Measurements from ENCODE around the gene TMCC1. TPM values are rescaled to one million over a fixed set of nuclear protein-coding genes. Genes with fewer than 3 reads are reported as not detected.

TMCC1 gene
- total and polyA plus RNA-seq, 11 donors: 9.6 to 38.3 (median 22.6) TPM

DNA sequence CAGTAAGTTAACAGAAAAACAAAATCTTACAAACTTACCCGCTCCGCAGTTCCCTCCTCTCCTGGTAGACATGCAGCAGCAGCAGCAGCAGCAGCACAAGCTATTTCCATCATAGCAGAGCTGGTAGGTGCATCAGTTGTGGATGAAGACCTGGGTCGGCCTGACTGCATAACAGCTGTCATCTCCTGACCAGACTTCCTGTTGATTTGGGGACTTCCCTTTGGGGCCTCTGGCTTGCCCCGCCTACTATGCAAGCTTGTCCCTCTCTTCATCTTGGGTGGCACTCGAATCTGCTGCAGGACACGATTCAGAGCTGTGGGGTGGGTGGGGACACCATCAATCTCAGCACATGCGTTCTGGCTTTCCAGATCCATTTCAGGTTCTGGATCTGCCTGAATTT is 65.7 kb downstream of the TMCC1 start:
- no peak overlapping the region for H3K4me3 ChIP-seq
- 60 to 73% (median 69%) methylated on average over 6 to 7 of the region's 7 CpGs for WGBS, 4 donors
- H3K27me3 ChIP-seq: no peaks in the 10 kb centered on the region
- intact Hi-C loops (cut with DNase I): loop anchor here (2.0 to 10.0 kb wide), 10 partner anchors 105 to 445 kb away; no protein-coding TSS in a partner anchor
- peak in 1 of 4 donors; percentile 45 for ATAC-seq
- TF ChIP-seq, protein P1, sequence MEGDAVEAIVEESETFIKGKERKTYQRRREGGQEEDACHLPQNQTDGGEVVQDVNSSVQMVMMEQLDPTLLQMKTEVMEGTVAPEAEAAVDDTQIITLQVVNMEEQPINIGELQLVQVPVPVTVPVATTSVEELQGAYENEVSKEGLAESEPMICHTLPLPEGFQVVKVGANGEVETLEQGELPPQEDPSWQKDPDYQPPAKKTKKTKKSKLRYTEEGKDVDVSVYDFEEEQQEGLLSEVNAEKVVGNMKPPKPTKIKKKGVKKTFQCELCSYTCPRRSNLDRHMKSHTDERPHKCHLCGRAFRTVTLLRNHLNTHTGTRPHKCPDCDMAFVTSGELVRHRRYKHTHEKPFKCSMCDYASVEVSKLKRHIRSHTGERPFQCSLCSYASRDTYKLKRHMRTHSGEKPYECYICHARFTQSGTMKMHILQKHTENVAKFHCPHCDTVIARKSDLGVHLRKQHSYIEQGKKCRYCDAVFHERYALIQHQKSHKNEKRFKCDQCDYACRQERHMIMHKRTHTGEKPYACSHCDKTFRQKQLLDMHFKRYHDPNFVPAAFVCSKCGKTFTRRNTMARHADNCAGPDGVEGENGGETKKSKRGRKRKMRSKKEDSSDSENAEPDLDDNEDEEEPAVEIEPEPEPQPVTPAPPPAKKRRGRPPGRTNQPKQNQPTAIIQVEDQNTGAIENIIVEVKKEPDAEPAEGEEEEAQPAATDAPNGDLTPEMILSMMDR (IDR thresholded peaks at IDR 0.05): no peak
- no peak for TF ChIP-seq POLR2A (IDR thresholded peaks at IDR 0.05)
- no peaks in the 10 kb centered on the region for H3K9me3 ChIP-seq
- peaks cover 0 to 16% (median 4%) of the 10 kb centered on the region in 9 donors for H3K36me3 ChIP-seq
- DNase-seq: peak in 1 of 5 donors; percentile 48
- H3K4me1 ChIP-seq: peaks cover 0 to 39% (median 0%) of the 10 kb centered on the region in 12 donors
- H3K27ac ChIP-seq: no peak overlapping the region

GRCh38 chr3:129824926-129825541 is 68.5 kb downstream of the TMCC1 start:
- Histone ChIP-seq H3K9me3 (no peaks in the 10 kb centered on the region), H3K4me1 (peaks cover 0 to 62% (median 4%) of the 10 kb centered on the region in 12 donors), H3K4me3 (no peak overlapping the region), H3K27ac (no peak overlapping the region), H3K36me3 (peaks cover 0 to 21% (median 10%) of the 10 kb centered on the region in 9 donors), H3K27me3 (no peaks in the 10 kb centered on the region)
- intact Hi-C loops (cut with DNase I): loop anchor here (1.0 to 10.0 kb wide), 11 partner anchors 107 to 443 kb away; no protein-coding TSS in a partner anchor
- WGBS, 4 donors: 49 to 58% (median 53%) methylated on average over 3 of the region's 3 CpGs
- no peak for TF ChIP-seq POLR2A (IDR thresholded peaks at IDR 0.05)
- TF ChIP-seq, protein P1 (IDR thresholded peaks at IDR 0.05): peak; percentile 61 to 80 (median 71)
- ATAC-seq: peak in 3 of 4 donors; percentile 51 to 60 (median 54)
- DNase-seq: peak in 2 of 5 donors; percentile 28 to 46

- H3K4me3 ChIP-seq: no peak overlapping the region
- no peaks in the 10 kb centered on the region for H3K9me3 ChIP-seq
- DNase-seq (no peak), ATAC-seq (peak in 1 of 4 donors; percentile 38)
- peaks cover 0 to 24% (median 7%) of the 10 kb centered on the region in 9 donors for H3K36me3 ChIP-seq
- intact Hi-C loops (cut with DNase I): loop anchor here in 4 of 10 donors (5.0 to 10.0 kb wide), 2 partner anchors 112 to 170 kb away; no protein-coding TSS in a partner anchor
- no peak for TF ChIP-seq POLR2A (IDR thresholded peaks at IDR 0.05)
- TF ChIP-seq, protein P1 (IDR thresholded peaks at IDR 0.05): no peak
- H3K27ac ChIP-seq: peak overlapping the region in 2 of 12 donors; percentile 32 to 79
- H3K4me1 ChIP-seq: peaks cover 0 to 45% (median 5%) of the 10 kb centered on the region in 12 donors
- H3K27me3 ChIP-seq: no peaks in the 10 kb centered on the region
- 92 to 97% (median 97%) methylated on average over 1 of the region's 1 CpG for WGBS, 4 donors
Observed at GRCh38 chr3:129822679-129823078, 70.8 kb downstream of the TMCC1 start.

DNA sequence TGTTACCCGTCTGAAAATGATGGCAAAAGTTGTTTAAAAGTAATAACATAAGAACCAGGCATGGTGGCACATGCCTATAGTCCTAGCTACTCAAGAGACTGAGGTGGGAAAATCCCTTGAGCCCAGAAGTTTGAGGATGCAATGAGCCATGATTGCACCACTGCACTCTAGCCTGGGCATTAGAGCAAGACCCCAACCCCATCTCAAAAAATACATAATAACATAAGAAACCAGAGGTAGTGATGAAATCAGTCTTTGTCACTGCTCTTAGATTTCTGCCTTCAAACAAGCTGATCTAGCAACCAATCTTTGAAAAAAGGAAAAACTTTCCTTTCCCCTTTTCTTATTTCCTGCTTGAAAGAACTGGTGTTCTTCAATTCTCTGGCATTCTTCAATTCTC is 71.3 kb downstream of the TMCC1 start:
- Histone ChIP-seq H3K4me1 (peaks cover 0 to 40% (median 5%) of the 10 kb centered on the region in 12 donors), H3K27me3 (no peaks in the 10 kb centered on the region), H3K27ac (peak overlapping the region in 2 of 12 donors; percentile 32 to 79), H3K4me3 (no peak overlapping the region), H3K9me3 (no peaks in the 10 kb centered on the region), H3K36me3 (peaks cover 0 to 20% (median 2%) of the 10 kb centered on the region in 9 donors)
- DNase-seq (no peak), ATAC-seq (no peak)
- no peak for TF ChIP-seq POLR2A (IDR thresholded peaks at IDR 0.05)
- 84 to 96% (median 86%) methylated on average over 1 of the region's 1 CpG for WGBS, 4 donors
- intact Hi-C loops (cut with DNase I): loop anchor here in 4 of 10 donors (5.0 to 10.0 kb wide), 2 partner anchors 113 to 170 kb away; no protein-coding TSS in a partner anchor
